Heart left ventricle (tissue), 16 donors: ENCODE data around the gene POU2AF2. TPM values are rescaled to one million over a fixed set of nuclear protein-coding genes. Genes with fewer than 3 reads are reported as not detected.

Source experiments
- ATAC-seq, 4 donors: fragments of 200-7000 bp; cut with Tn5 transposase; one replicate each; pipeline ENCODE4 v1.9.1; 2020 to 2022; ENCODE audit warnings: moderate library complexity in 4 of 4, mild to moderate bottlenecking in 3 of 4, moderate number of reproducible peaks in 1 of 4
- DNase-seq, 5 donors: peaks; one replicate each; pipeline ENCODE4 v3.0.0-alpha.2; 2020
- H3K27ac ChIP-seq, 12 donors: fragments of 200-600 bp; sonication (generic) in 4 of 12; one replicate each; pipeline versions ENCODE4 v1.5.0 to v1.8.0; 2016 to 2022; ENCODE audit warnings: mild to moderate bottlenecking in 2 of 12
- H3K27me3 ChIP-seq, 9 donors: fragments of 200-600 bp; sonication (generic) in 2 of 9; one replicate each; pipeline versions ENCODE4 v1.5.1 to v1.8.0; 2016 to 2022; ENCODE audit warnings: mild to moderate bottlenecking in 3 of 9
- H3K36me3 ChIP-seq, 9 donors: fragments of 200-600 bp; sonication (generic) in 2 of 9; one replicate each; pipeline versions ENCODE4 v1.5.0 to v1.8.0; 2018 to 2022; ENCODE audit warnings: mild to moderate bottlenecking in 2 of 9
- H3K4me1 ChIP-seq, 12 donors: fragments of 200-600 bp; sonication (generic) in 4 of 12; one replicate each; pipeline versions ENCODE4 v1.5.0 to v1.8.0; 2016 to 2022; ENCODE audit warnings: mild to moderate bottlenecking in 3 of 12
- H3K4me3 ChIP-seq, 12 donors: fragments of 200-600 bp; sonication (generic) in 4 of 12; one replicate each; pipeline versions ENCODE4 v1.5.0 to v1.8.0; 2017 to 2022; ENCODE audit warnings: mild to moderate bottlenecking in 9 of 12, moderate library complexity in 4 of 12
- H3K9me3 ChIP-seq, 12 donors: fragments of 200-600 bp; sonication (generic) in 4 of 12; one replicate each; pipeline versions ENCODE4 v1.5.0 to v1.8.0; 2016 to 2022; ENCODE audit warnings: mild to moderate bottlenecking in 1 of 12
- CTCF ChIP-seq, 12 donors: fragments of 200-600 bp; sonication (generic) in 4 of 12; IDR thresholded peaks; one replicate each; pipeline versions ENCODE4 v1.5.0 to v1.8.0; 2018 to 2022; ENCODE audit warnings: antibody characterized with exemption in 12 of 12, mild to moderate bottlenecking in 5 of 12
- POLR2A ChIP-seq, 2 donors: fragments of 450-650 bp; IDR thresholded peaks; one replicate each; pipeline ENCODE4 v1.6.1; 2017; ENCODE audit warnings: antibody characterized with exemption in 2 of 2, mild to moderate bottlenecking in 2 of 2, moderate library complexity in 2 of 2
- WGBS, 4 donors: extraction: QIAGEN DNeasy Blood & Tissue Kit in 2 of 4; methylation state at CpG; one replicate each; pipeline versions ENCODE4 v1.1.5 to v1.1.7; 2013 to 2018; 5-methylcytosine and 5-hydroxymethylcytosine counted together
- intact Hi-C, 10 donors: fragments of 100-400 bp; cut with DNase I; formaldehyde crosslinking; loops; one replicate each; pipeline versions ENCODE4 v1.11.1 to v1.14.2; 2022
- polyA plus RNA-seq, 2 donors: library from polyadenylated mRNA; stranded (reverse); fragments of 200-250 nt; gene quantifications; one replicate each; pipeline ENCODE4 v1.2.3, GENCODE V29; 2013
- total RNA-seq, 9 donors: library from RNA; depleted of rRNA in 2 of 9; stranded (reverse); fragments of >200 nt in 2 of 9; fragmentation: NEBNext Ultra II Directional in 3 of 9; extraction: Animal tissue kit (Norgen Biotek cat#: 25700) in 3 of 9; gene quantifications; one replicate each; pipeline versions ENCODE4 v1.1.0 to v1.2.4, GENCODE V29; 2016 to 2023
- donor health status: ischemic (EF 13 %, LVEDD 7.1; RV severe dilation, severe dysfunction).
- donor health status: healthy with polysubstance abuse.
- donor health status: DM: no; HTN: yes; CAD: no.
- donor health status: DM: no; HTN: no; CAD: no.
- donor health status: ischemic (EF 25% LVEDD 6.9; RV normal size, moderate dysfunction).
- donor health status: ischemic (EF 25% LVEDD 5.7; RV mildly dilated, moderate dysfunction).
- donor health status: healthy.
- donor health status: DM: yes; HTN: yes; CAD: no.
- donor health status: ischemic (EF 35%, LVEDD 5.7; RV mildly dilated, moderate dysfunction).
- donor health status: nonischemic (EF 11% LVEDD 7.7; RV severe dilation, severe dysfunction).
- donor health status: DM: yes; HTN: yes; CAD: no.
- donor health status: PGD.
- donor health status: ischemic (EF 29% LVEDD 5.4; RV normal size, mild dysfunction).
- donor health status: nonischemic (EF 23%, LVEDD 6.1; RV moderate dilation, normal function).

POU2AF2 gene
- total and polyA plus RNA-seq, 11 donors = not detected

- Histone ChIP-seq H3K9me3 (no peaks in the 10 kb centered on the region), H3K27ac (no peak overlapping the region), H3K36me3 (no peaks in the 10 kb centered on the region), H3K4me3 (no peak overlapping the region), H3K4me1 (peaks cover 0 to 4% (median 0%) of the 10 kb centered on the region in 12 donors), H3K27me3 (peaks cover 0 to 23% (median 3%) of the 10 kb centered on the region in 9 donors)
- no peak for ATAC-seq
- TF ChIP-seq CTCF (IDR thresholded peaks at IDR 0.05) (no peak), POLR2A (IDR thresholded peaks at IDR 0.05) (no peak)
- DNase-seq = no peak
- intact Hi-C loops = no loop called here
- 80 to 85% (median 83%) methylated on average over 5 of the region's 5 CpGs for WGBS, 4 donors
Measured at GRCh38 chr11:111305162-111305802, 59.8 kb downstream of the POU2AF2 start.

GRCh38 chr11:111305876-111306275, 60.4 kb downstream of the POU2AF2 start:
- Histone ChIP-seq H3K9me3 (no peaks in the 10 kb centered on the region), H3K27me3 (peaks cover 0 to 17% (median 3%) of the 10 kb centered on the region in 9 donors), H3K4me1 (peaks cover 0 to 4% (median 0%) of the 10 kb centered on the region in 12 donors), H3K27ac (no peak overlapping the region), H3K36me3 (no peaks in the 10 kb centered on the region), H3K4me3 (no peak overlapping the region)
- intact Hi-C loops = no loop called here
- WGBS, 4 donors = 90 to 94% (median 91%) methylated on average over 4 of the region's 4 CpGs
- DNase-seq (no peak), ATAC-seq (no peak)
- TF ChIP-seq CTCF (IDR thresholded peaks at IDR 0.05) (no peak), POLR2A (IDR thresholded peaks at IDR 0.05) (no peak)

GRCh38 chr11:111306321-111306720, 60.8 kb downstream of the POU2AF2 start:
- 78 to 89% (median 86%) methylated on average over 5 of the region's 5 CpGs for WGBS, 4 donors
- no peak for ATAC-seq
- H3K27ac ChIP-seq = no peak overlapping the region

More at GRCh38 chr11:111306321-111306720, 60.8 kb downstream of the POU2AF2 start:
- Histone ChIP-seq H3K27me3 (peaks cover 0 to 17% (median 3%) of the 10 kb centered on the region in 9 donors), H3K4me3 (no peak overlapping the region), H3K9me3 (no peaks in the 10 kb centered on the region), H3K4me1 (peaks cover 0 to 4% (median 0%) of the 10 kb centered on the region in 12 donors), H3K36me3 (no peaks in the 10 kb centered on the region)
- no peak for DNase-seq
- intact Hi-C loops = no loop called here
- TF ChIP-seq CTCF (IDR thresholded peaks at IDR 0.05) (no peak), POLR2A (IDR thresholded peaks at IDR 0.05) (no peak)
